Activated CD4-positive, CD25-positive, alpha-beta regulatory T cell (primary cell): ENCODE data around the gene SLC16A9.
"Not testable (repeated sequence)": the region's sequence is repeated elsewhere in the genome, so short reads cannot be mapped to it uniquely, and the experiment has no call there.

Experiments
- DNase-seq, 4 experiments: peaks; one replicate each; lab custom pipeline; 2025; lab: John Stamatoyannopoulos, UW

The SLC16A9 gene

GRCh38 chr10:59709395-59710125 lies at the start of gene SLC16A9:
SLC16A9 (minus strand) TSS chr10:59709850; CDS start chr10:59684291, 25,559 bp downstream.
- no peak for DNase-seq

- DNase-seq = no peak
Measured at GRCh38 chr10:59757966-59758365, 48.3 kb upstream of the SLC16A9 start.

- no peak for DNase-seq
Measured at GRCh38 chr10:59754951-59755350, 45.3 kb upstream of the SLC16A9 start.

- DNase-seq = no peak
Measured at GRCh38 chr10:59753267-59753666, 43.6 kb upstream of the SLC16A9 start, which contains the start of gene MRLN. MRLN (minus strand) TSS chr10:59753455.

- no peak for DNase-seq
Measured at GRCh38 chr10:59752278-59752940, 42.8 kb upstream of the SLC16A9 start.

GRCh38 chr10:59750155-59750945 lies 40.7 kb upstream of the SLC16A9 start:
- DNase-seq = no peak

- DNase-seq = no peak
Measured at GRCh38 chr10:59748834-59749233, 39.2 kb upstream of the SLC16A9 start.

GRCh38 chr10:59745163-59745650 lies 35.6 kb upstream of the SLC16A9 start:
- DNase-seq = no peak

- not testable (repeated sequence) for DNase-seq
Measured at GRCh38 chr10:59744762-59745161, 35.1 kb upstream of the SLC16A9 start.

GRCh38 chr10:59744156-59744555 lies 34.5 kb upstream of the SLC16A9 start:
- DNase-seq = not testable (repeated sequence)

- no peak for DNase-seq
Measured at GRCh38 chr10:59741583-59741982, 31.9 kb upstream of the SLC16A9 start.

GRCh38 chr10:59741048-59741447 lies 31.4 kb upstream of the SLC16A9 start:
- no peak for DNase-seq

GRCh38 chr10:59736749-59737148 lies 27.1 kb upstream of the SLC16A9 start:
- DNase-seq = no peak

GRCh38 chr10:59735296-59735695 lies 25.6 kb upstream of the SLC16A9 start:
- no peak for DNase-seq

GRCh38 chr10:59734014-59734462 lies 24.4 kb upstream of the SLC16A9 start:
- no peak for DNase-seq

- not testable (repeated sequence) for DNase-seq
Measured at GRCh38 chr10:59733321-59734013, 23.8 kb upstream of the SLC16A9 start.

- not testable (repeated sequence) for DNase-seq
Measured at GRCh38 chr10:59732849-59733248, 23.2 kb upstream of the SLC16A9 start.

GRCh38 chr10:59729167-59729566 lies 19.5 kb upstream of the SLC16A9 start:
- not testable (repeated sequence) for DNase-seq

GRCh38 chr10:59724098-59724938 lies 14.7 kb upstream of the SLC16A9 start:
- no peak for DNase-seq

GRCh38 chr10:59720377-59720776 lies 10.7 kb upstream of the SLC16A9 start:
- no peak for DNase-seq

GRCh38 chr10:59719374-59719773 lies 9.7 kb upstream of the SLC16A9 start:
- no peak for DNase-seq
